ENCODE measurements around the gene SLC29A3. TPM values are rescaled to one million over a fixed set of nuclear protein-coding genes. Genes with fewer than 3 reads are reported as not detected.

Gene SLC29A3
- total RNA-seq, 1 experiment from 2014 or later: 5.9 TPM

DNA sequence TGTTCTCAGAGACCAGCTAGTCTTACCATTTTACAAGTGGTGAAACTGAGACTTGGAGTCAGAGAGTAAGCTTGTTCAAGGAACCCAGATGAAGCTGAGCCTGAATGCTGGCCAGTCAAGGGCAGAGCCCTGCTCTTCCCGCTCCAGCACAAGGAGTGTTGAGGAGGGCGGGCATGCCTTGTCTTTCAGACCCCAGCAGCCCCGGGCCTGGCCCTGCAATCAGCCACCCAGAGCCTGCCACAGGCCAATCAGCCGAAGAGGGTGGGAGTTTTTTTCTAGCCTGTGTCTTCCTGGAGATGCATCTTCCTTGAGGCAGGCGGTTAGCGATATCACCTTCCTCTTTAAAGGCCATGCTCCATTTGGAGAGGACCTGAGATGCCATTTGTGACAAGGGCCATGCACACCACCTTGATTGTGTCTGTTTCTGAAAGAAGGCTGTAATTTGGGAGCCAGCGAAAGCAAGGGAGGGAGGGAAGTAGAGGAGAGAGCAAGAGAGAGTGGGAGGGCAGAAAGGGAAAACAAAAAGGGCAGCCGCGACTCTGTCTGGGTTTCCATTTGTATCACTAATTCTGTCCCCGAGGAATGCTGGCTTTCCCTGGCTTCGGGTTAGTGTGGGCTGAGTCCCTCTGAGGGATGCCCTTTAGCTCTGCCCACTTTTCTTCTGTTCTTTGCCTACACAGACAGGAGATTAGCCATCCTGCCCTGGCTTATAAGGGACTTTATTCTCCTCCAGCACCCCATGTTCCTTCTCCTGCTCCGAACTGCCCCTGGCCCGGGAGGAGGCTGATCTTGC lies 85.6 kb downstream of the SLC29A3 start:
- H3K27me3 ChIP-seq (ENCODE audit: insufficient read depth, low read length): no peaks in the 10 kb centered on the region
- H3K9me2 ChIP-seq (ENCODE audit: insufficient read depth): no peaks in the 10 kb centered on the region
- no peak overlapping the region for H2AFZ ChIP-seq (ENCODE audit: low read depth, low read length, poor library complexity, severe bottlenecking)
- no peak for TF ChIP-seq ELF1 (IDR thresholded peaks at IDR 0.05; ENCODE audit: borderline replicate concordance, low read depth)
- TF ChIP-seq, protein P1, sequence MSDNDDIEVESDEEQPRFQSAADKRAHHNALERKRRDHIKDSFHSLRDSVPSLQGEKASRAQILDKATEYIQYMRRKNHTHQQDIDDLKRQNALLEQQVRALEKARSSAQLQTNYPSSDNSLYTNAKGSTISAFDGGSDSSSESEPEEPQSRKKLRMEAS (IDR thresholded peaks at IDR 0.05): no peak
- TF ChIP-seq, protein P2, sequence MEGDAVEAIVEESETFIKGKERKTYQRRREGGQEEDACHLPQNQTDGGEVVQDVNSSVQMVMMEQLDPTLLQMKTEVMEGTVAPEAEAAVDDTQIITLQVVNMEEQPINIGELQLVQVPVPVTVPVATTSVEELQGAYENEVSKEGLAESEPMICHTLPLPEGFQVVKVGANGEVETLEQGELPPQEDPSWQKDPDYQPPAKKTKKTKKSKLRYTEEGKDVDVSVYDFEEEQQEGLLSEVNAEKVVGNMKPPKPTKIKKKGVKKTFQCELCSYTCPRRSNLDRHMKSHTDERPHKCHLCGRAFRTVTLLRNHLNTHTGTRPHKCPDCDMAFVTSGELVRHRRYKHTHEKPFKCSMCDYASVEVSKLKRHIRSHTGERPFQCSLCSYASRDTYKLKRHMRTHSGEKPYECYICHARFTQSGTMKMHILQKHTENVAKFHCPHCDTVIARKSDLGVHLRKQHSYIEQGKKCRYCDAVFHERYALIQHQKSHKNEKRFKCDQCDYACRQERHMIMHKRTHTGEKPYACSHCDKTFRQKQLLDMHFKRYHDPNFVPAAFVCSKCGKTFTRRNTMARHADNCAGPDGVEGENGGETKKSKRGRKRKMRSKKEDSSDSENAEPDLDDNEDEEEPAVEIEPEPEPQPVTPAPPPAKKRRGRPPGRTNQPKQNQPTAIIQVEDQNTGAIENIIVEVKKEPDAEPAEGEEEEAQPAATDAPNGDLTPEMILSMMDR (IDR thresholded peaks at IDR 0.05 in 2 of 3, conservative IDR thresholded peaks at IDR 0.05 in 1 of 3; ENCODE audit: borderline replicate concordance in 1 of 3, insufficient read depth in 1 of 3, low read depth in 2 of 3, low read length in 2 of 3): no peak
- no peak for TF ChIP-seq SP1 (IDR thresholded peaks at IDR 0.05; ENCODE audit: low read depth)
- TF ChIP-seq ZFX (IDR thresholded peaks at IDR 0.05): no peak
- TF ChIP-seq EZH2 (IDR thresholded peaks at IDR 0.05): no peak
- no peak for TF ChIP-seq POLR2A (IDR thresholded peaks at IDR 0.05; ENCODE audit: borderline replicate concordance, extremely low read depth, insufficient read depth, insufficient read length)
- TF ChIP-seq, protein P3, sequence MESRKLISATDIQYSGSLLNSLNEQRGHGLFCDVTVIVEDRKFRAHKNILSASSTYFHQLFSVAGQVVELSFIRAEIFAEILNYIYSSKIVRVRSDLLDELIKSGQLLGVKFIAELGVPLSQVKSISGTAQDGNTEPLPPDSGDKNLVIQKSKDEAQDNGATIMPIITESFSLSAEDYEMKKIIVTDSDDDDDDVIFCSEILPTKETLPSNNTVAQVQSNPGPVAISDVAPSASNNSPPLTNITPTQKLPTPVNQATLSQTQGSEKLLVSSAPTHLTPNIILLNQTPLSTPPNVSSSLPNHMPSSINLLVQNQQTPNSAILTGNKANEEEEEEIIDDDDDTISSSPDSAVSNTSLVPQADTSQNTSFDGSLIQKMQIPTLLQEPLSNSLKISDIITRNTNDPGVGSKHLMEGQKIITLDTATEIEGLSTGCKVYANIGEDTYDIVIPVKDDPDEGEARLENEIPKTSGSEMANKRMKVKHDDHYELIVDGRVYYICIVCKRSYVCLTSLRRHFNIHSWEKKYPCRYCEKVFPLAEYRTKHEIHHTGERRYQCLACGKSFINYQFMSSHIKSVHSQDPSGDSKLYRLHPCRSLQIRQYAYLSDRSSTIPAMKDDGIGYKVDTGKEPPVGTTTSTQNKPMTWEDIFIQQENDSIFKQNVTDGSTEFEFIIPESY (IDR thresholded peaks at IDR 0.05; ENCODE audit: extremely low read depth, insufficient replicate concordance, low read length): no peak
- TF ChIP-seq CBX3 (IDR thresholded peaks at IDR 0.05; ENCODE audit: low read depth): no peak
- TF ChIP-seq EGR1 (IDR thresholded peaks at IDR 0.05; ENCODE audit: low read depth): no peak
- TF ChIP-seq ZNF274 (IDR thresholded peaks at IDR 0.05; ENCODE audit: low read depth, low read length): no peak
- no peak for TF ChIP-seq CEBPB (IDR thresholded peaks at IDR 0.05; ENCODE audit: low read depth)
- no peak for TF ChIP-seq POLR2AphosphoS5 (IDR thresholded peaks at IDR 0.05; ENCODE audit: low read depth, low read length)
- TF ChIP-seq, protein P4, sequence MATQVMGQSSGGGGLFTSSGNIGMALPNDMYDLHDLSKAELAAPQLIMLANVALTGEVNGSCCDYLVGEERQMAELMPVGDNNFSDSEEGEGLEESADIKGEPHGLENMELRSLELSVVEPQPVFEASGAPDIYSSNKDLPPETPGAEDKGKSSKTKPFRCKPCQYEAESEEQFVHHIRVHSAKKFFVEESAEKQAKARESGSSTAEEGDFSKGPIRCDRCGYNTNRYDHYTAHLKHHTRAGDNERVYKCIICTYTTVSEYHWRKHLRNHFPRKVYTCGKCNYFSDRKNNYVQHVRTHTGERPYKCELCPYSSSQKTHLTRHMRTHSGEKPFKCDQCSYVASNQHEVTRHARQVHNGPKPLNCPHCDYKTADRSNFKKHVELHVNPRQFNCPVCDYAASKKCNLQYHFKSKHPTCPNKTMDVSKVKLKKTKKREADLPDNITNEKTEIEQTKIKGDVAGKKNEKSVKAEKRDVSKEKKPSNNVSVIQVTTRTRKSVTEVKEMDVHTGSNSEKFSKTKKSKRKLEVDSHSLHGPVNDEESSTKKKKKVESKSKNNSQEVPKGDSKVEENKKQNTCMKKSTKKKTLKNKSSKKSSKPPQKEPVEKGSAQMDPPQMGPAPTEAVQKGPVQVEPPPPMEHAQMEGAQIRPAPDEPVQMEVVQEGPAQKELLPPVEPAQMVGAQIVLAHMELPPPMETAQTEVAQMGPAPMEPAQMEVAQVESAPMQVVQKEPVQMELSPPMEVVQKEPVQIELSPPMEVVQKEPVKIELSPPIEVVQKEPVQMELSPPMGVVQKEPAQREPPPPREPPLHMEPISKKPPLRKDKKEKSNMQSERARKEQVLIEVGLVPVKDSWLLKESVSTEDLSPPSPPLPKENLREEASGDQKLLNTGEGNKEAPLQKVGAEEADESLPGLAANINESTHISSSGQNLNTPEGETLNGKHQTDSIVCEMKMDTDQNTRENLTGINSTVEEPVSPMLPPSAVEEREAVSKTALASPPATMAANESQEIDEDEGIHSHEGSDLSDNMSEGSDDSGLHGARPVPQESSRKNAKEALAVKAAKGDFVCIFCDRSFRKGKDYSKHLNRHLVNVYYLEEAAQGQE (IDR thresholded peaks at IDR 0.05; ENCODE audit: low read depth): no peak
- no peaks in the 10 kb centered on the region for H3K36me3 ChIP-seq (ENCODE audit: control insufficient read depth in 1 of 2, insufficient read depth in 2 of 2, low read length in 2 of 2)
- H3K4me2 ChIP-seq (ENCODE audit: low read length): no peak overlapping the region
- no peaks in the 10 kb centered on the region for H3K9me3 ChIP-seq (ENCODE audit: control insufficient read depth in 1 of 2, insufficient read depth in 1 of 2, low read depth in 1 of 2, low read length in 2 of 2)
- ChIA-PET CTCF (interaction anchor here (1.5 kb wide), 1 partner anchor 25 kb away, joined by 3 read pairs; no protein-coding TSS in a partner anchor), POLR2A (no interaction called here), RAD21 (ENCODE audit: low non-redundant PET in 1 of 2, low total read pairs in 2 of 2, uncharacterized antibody in 2 of 2, unreplicated experiment in 2 of 2) (no interaction called here)
- no peak overlapping the region for H3K4me3 ChIP-seq (replicated peaks in 1 of 2; ENCODE audit: low read depth in 1 of 2, low read length in 2 of 2)
- intact Hi-C loops (cut with micrococcal nuclease): no loop called here
- H3K4me1 ChIP-seq (ENCODE audit: control insufficient read depth in 1 of 2, insufficient read depth in 2 of 2, low read length in 2 of 2): no peaks in the 10 kb centered on the region
- no peak for ATAC-seq
- H4K20me1 ChIP-seq (ENCODE audit: insufficient read depth): no peaks in the 10 kb centered on the region
- BruUV-seq (replicated peaks): no TSS peak
- no peak for DNase-seq (ENCODE audit: low read depth, low spot score)
- no peaks in the 10 kb centered on the region for H3K79me2 ChIP-seq (ENCODE audit: insufficient read depth, low read length)
- no peak overlapping the region for H3K27ac ChIP-seq (ENCODE audit: low read depth, low read length)
- no peak overlapping the region for H3K9ac ChIP-seq (ENCODE audit: low read length)
